LNCaP clone FGC (cell line): ENCODE results near the gene UNK.

Experiments
- DNase-seq: peaks from one replicate; pipeline ENCODE4 v3.0.0-alpha.2; 2011; ENCODE audit warnings: low read depth
- H3K4me3 ChIP-seq: 2 replicates; pipeline ENCODE4 v1.5.1; 2011; ENCODE audit warnings: mild to moderate bottlenecking, low read depth, low read length, control low read depth
- TF ChIP-seq, protein P1 (sequence below): IDR thresholded peaks from 2 replicates; pipeline ENCODE4 v1.5.1; 2012; ENCODE audit warnings: mild to moderate bottlenecking; ENCODE audit not compliant: control insufficient read depth, insufficient read depth; ENCODE audit errors: extremely low read depth

UNK gene

DNA sequence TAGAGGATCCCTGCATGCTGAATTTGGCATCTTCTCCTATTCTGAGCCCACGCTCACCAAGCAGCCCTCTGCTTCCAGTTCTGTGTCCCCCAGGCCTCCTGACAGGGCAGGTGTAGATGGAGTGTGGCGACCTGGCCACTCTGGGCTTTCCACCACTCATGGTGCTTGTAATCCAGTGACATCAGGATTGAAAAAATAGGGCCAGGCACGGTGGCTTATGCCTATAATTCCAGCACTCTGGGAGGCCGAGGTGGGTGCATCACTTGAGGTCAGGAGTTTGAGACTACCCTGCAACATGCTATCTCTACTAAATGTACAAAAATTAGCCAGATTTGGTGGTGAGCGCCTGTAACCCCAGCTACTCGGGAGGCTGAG is 29.4 kb downstream of the UNK start:
- no peak overlapping the region for H3K4me3 ChIP-seq
- TF ChIP-seq, protein P1, sequence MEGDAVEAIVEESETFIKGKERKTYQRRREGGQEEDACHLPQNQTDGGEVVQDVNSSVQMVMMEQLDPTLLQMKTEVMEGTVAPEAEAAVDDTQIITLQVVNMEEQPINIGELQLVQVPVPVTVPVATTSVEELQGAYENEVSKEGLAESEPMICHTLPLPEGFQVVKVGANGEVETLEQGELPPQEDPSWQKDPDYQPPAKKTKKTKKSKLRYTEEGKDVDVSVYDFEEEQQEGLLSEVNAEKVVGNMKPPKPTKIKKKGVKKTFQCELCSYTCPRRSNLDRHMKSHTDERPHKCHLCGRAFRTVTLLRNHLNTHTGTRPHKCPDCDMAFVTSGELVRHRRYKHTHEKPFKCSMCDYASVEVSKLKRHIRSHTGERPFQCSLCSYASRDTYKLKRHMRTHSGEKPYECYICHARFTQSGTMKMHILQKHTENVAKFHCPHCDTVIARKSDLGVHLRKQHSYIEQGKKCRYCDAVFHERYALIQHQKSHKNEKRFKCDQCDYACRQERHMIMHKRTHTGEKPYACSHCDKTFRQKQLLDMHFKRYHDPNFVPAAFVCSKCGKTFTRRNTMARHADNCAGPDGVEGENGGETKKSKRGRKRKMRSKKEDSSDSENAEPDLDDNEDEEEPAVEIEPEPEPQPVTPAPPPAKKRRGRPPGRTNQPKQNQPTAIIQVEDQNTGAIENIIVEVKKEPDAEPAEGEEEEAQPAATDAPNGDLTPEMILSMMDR = no peak
- no peak for DNase-seq

DNA sequence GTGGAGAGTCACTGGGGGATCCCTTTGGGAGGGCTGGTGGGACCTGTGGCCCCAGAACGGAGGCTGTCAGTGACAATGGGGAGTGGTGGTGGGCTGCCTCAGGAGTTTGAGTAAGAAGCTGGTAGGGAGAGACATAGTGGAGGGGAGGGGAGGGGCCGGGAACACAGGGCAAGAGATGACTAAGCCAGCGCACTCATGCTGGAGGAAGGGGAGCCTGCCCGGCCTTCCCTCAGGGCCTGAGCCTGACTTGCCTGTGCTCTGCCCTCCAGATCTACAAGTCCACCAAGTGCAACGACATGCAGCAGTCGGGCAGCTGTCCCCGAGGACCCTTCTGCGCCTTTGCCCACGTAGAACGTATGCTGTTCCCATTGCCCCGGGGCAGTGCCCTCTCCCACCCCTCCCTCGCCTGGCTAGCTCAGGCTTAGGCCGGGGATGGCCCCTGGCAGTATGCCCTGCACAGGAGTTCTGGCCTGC is 30.3 kb downstream of the UNK start:
- TF ChIP-seq, protein P1 = no peak
- H3K4me3 ChIP-seq = no peak overlapping the region
- DNase-seq = no peak

DNA sequence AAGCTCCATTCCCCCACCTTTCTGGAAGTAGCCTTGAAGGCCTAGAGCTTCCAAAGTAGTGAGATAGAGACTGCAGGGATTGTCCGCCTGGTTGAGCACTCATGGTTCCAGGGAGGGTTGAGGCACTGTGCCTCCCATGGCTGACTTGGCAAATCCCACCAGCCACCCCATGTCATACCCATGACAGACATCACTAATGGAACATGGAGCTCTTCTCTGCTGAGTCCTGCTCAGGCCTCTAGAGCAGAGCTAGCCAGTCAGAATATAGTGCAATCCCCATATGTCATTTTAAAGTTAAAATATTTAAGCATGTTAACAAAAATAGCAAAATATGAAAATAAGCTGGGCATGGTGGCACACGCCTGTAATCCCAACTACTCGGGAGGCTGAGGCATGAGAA is 30.8 kb downstream of the UNK start:
- no peak overlapping the region for H3K4me3 ChIP-seq
- TF ChIP-seq, protein P1 = no peak
- no peak for DNase-seq

DNA sequence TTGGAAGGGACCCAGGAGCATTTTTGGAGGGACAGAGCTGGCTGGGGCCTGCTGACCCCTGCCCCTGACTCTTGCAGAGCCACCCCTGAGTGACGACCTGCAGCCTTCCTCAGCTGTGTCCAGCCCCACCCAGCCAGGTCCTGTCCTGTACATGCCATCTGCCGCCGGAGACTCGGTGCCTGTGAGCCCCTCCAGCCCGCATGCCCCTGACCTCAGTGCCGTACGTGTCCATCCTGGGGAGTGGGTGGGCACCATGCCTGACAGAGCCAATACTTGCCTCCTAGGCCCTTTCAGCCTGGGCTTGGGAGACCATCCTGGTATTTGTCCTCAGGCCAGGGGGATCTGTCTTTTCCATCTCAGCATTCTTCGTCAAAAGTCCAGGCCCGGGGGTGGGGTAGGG is 32.1 kb downstream of the UNK start:
- TF ChIP-seq, protein P1 = no peak
- H3K4me3 ChIP-seq = no peak overlapping the region
- DNase-seq = no peak

DNA sequence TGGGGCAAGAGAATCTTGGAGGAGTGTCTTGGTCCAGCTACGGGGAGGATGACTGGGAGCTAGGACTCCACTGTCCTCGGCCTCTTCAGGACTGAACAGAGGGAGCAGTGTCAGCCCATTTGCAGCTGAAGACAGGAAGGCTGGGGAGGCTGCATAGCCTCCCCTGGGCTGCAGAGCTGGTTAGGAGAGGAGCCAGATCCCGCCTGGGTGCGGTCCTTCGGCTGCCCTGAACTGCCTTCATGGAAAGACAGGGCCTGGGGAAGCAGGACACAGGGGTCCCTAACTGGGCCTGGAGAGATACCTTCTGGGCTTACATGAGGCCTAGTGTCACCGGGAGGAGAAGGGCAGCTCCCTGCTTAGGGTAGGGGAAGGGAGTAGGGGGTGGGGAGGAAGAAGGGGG is 33.0 kb downstream of the UNK start:
- TF ChIP-seq, protein P1 = no peak

DNA sequence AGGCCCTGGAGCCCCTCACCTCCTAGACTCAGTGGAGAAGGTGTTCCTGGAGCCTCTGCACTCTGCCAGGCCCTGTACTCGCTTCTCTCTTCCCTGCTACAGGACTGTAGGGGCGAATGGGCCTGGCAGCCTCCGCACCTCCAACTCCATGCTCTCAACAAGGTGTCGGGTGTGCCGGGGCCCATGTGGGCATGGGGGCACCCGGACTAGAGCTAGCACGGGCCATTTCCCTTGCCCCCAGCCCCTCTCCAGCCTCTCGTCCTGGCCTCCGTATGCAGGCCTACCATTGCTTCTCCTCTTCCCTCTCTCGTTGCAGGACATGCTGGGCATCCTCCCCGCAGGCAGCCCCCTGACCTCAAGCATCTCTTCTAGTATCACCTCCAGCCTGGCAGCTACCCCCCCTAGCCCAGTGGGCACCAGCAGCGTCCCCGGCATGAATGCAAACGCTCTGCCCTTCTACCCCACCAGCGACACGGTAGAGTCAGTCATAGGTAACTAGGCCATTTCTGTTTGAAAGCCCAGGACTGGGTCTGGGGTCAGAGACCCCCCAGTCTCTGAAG is 33.8 kb downstream of the UNK start:
- DNase-seq = no peak
- TF ChIP-seq, protein P1 = no peak
- no peak overlapping the region for H3K4me3 ChIP-seq

More for the DNA sequence above, 33.0 kb downstream of the UNK start:
- no peak for DNase-seq
- H3K4me3 ChIP-seq = no peak overlapping the region

DNA sequence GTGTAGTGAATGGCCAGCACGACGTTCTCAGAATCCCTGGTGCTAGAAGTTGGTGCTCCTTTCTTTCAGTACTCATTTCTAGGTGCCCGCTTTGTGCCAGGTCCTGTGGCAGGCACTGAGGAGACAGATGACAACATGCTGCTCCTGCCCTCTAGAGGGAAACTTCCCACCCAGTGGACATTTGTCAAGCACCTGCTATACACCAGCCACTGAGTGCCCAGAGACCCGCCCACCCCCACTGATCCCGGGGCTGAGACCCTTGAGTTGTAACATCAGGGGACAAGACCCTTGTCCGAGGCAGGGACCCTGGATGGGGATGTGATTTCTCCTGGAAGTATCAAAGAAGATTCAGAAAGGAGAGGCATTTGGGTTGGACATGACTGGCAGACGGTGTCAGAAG is 34.5 kb downstream of the UNK start:
- H3K4me3 ChIP-seq = no peak overlapping the region
- TF ChIP-seq, protein P1 = no peak
- no peak for DNase-seq
